Coronary artery (tissue), 2 donors: ENCODE data around the gene BUD31.

Experiments
- DNase-seq: peaks from one replicate; pipeline ENCODE4 v3.0.0-alpha.2; 2017; ENCODE audit warnings: low spot score
- H3K27ac ChIP-seq, 2 donors: fragments of 200-600 bp; sonication (generic); one replicate each; pipeline ENCODE4 v1.5.1; 2016 to 2019
- H3K4me3 ChIP-seq: fragments of 200-600 bp; sonication (generic); 2 replicates; pipeline ENCODE4 v1.5.1; 2016; ENCODE audit warnings: mild to moderate bottlenecking, moderate library complexity
- CTCF ChIP-seq: fragments of 200-600 bp; sonication (generic); IDR thresholded peaks from one replicate; pipeline ENCODE4 v1.5.1; 2019; ENCODE audit warnings: antibody characterized with exemption

The BUD31 gene

GRCh38 chr7:99402854-99403253 is 5.9 kb upstream of the BUD31 start:
- H3K4me3 ChIP-seq: no peak overlapping the region
- no peak for DNase-seq
- TF ChIP-seq CTCF: no peak
- H3K27ac ChIP-seq: no peak overlapping the region

GRCh38 chr7:99403764-99404163 is 5.0 kb upstream of the BUD31 start:
- no peak for TF ChIP-seq CTCF
- Histone ChIP-seq H3K27ac (no peak overlapping the region), H3K4me3 (no peak overlapping the region)
- DNase-seq: no peak

- no peak for DNase-seq
- TF ChIP-seq CTCF: no peak
- Histone ChIP-seq H3K4me3 (no peak overlapping the region), H3K27ac (no peak overlapping the region)
These were observed 4.4 kb upstream of the BUD31 start for GRCh38 chr7:99404235-99404976.

- no peak for TF ChIP-seq CTCF
- no peak overlapping the region for H3K4me3 ChIP-seq
- H3K27ac ChIP-seq: no peak overlapping the region
- no peak for DNase-seq
These were observed 3.8 kb upstream of the BUD31 start for GRCh38 chr7:99404977-99405320.

GRCh38 chr7:99406557-99406956 is 2.2 kb upstream of the BUD31 start:
- H3K4me3 ChIP-seq: no peak overlapping the region
- no peak for DNase-seq
- peak overlapping the region in 1 of 2 donors; percentile 86 for H3K27ac ChIP-seq
- TF ChIP-seq CTCF: no peak

- TF ChIP-seq CTCF: no peak
- DNase-seq: peak; percentile 86
These were observed 844 bp upstream of the BUD31 start for GRCh38 chr7:99407872-99408378.

GRCh38 chr7:99409192-99409572 is 413 bp downstream of the BUD31 start:
- peak overlapping the region; percentile 96 for H3K4me3 ChIP-seq
- H3K27ac ChIP-seq: peak overlapping the region; percentile 86 to 95
- DNase-seq: no peak
- no peak for TF ChIP-seq CTCF

More at GRCh38 chr7:99407872-99408378, 844 bp upstream of the BUD31 start:
- H3K4me3 ChIP-seq: peak overlapping the region; percentile 96
- H3K27ac ChIP-seq: peak overlapping the region; percentile 86 to 95
